Upper lobe of left lung (tissue), 6 donors: ENCODE measurements around the gene ITPR1. TPM values are rescaled to one million over a fixed set of nuclear protein-coding genes. Genes with fewer than 3 reads are reported as not detected.

Experiments
- ATAC-seq, 2 donors: fragments of 200-7000 bp; cut with Tn5 transposase; one replicate each; pipeline ENCODE4 v1.9.1; 2022; ENCODE audit warnings: mild to moderate bottlenecking in 2 of 2, moderate library complexity in 2 of 2; ENCODE audit not compliant: low FRiP score in 2 of 2
- DNase-seq, 2 donors: peaks; one replicate each; pipeline ENCODE4 v3.0.0-alpha.2; 2019 to 2020
- H3K27ac ChIP-seq, 4 donors: fragments of 200-600 bp; sonication (generic); one replicate each; pipeline ENCODE4 v1.5.1; 2016 to 2019
- H3K27me3 ChIP-seq, 4 donors: fragments of 200-600 bp; sonication (generic); one replicate each; pipeline ENCODE4 v1.5.1; 2017 to 2019
- H3K36me3 ChIP-seq, 4 donors: fragments of 200-600 bp; sonication (generic); one replicate each; pipeline ENCODE4 v1.5.1; 2016 to 2019
- H3K4me1 ChIP-seq, 4 donors: fragments of 200-600 bp; sonication (generic); one replicate each; pipeline ENCODE4 v1.5.1; 2018 to 2019
- H3K4me3 ChIP-seq, 4 donors: fragments of 200-600 bp; sonication (generic); one replicate each; pipeline ENCODE4 v1.5.1; 2017 to 2019; ENCODE audit warnings: mild to moderate bottlenecking in 2 of 4, moderate library complexity in 1 of 4
- H3K9me3 ChIP-seq, 4 donors: fragments of 200-600 bp; sonication (generic); one replicate each; pipeline ENCODE4 v1.5.1; 2018 to 2019
- CTCF ChIP-seq, 6 experiments: fragments of 450-650 bp in 4 of 6; fragments of 200-600 bp in 2 of 6; sonication (generic) in 2 of 6; IDR thresholded peaks; one replicate each; pipeline ENCODE4 v1.5.1; 2016 to 2019; ENCODE audit warnings: antibody characterized with exemption in 6 of 6
- EP300 ChIP-seq, 4 donors: sonication (generic); formaldehyde crosslinking; IDR thresholded peaks; one replicate each; pipeline ENCODE4 v1.5.1; 2017; ENCODE audit warnings: antibody characterized with exemption in 4 of 4, control low read depth in 2 of 4
- POLR2A ChIP-seq, 4 donors: fragments of 450-650 bp; IDR thresholded peaks; one replicate each; pipeline ENCODE4 v1.5.1; 2016 to 2017; ENCODE audit warnings: antibody characterized with exemption in 4 of 4, mild to moderate bottlenecking in 2 of 4
- POLR2AphosphoS5 ChIP-seq, 2 donors: sonication (generic); formaldehyde crosslinking; IDR thresholded peaks; one replicate each; pipeline ENCODE4 v1.5.1; 2017; ENCODE audit warnings: antibody characterized with exemption in 2 of 2
- WGBS, 2 donors: methylation state at CpG; one replicate each; pipeline ENCODE4 v1.1.5; 2017 to 2018; 5-methylcytosine and 5-hydroxymethylcytosine counted together
- total RNA-seq, 6 donors: library from RNA; depleted of rRNA in 4 of 6; stranded (reverse); fragments of >200 nt in 4 of 6; gene quantifications; one replicate each; pipeline versions ENCODE4 v1.1.0 to v1.2.1, GENCODE V29; 2016 to 2021
- donor health status: DM: no; HTN: no; CAD: no; lungs with moderate emphysema.
- donor health status: DM: no; HTN: yes; CAD: no; lungs with severe emphysema.

The ITPR1 gene
- total RNA-seq, 6 donors from 2014 or later: 55.5 to 136 (median 66.2) TPM

- Histone ChIP-seq H3K4me1 (peaks cover 4 to 9% (median 7%) of the 10 kb centered on the region in 4 donors), H3K36me3 (peaks cover 0 to 17% (median 2%) of the 10 kb centered on the region in 4 donors), H3K27me3 (no peaks in the 10 kb centered on the region), H3K4me3 (no peak overlapping the region), H3K27ac (peak overlapping the region in 2 of 4 donors; percentile 16 to 82), H3K9me3 (peaks cover 0 to 4% (median 0%) of the 10 kb centered on the region in 4 donors)
- TF ChIP-seq POLR2A (IDR thresholded peaks at IDR 0.05): no peak
- no peak for TF ChIP-seq CTCF (IDR thresholded peaks at IDR 0.05)
- TF ChIP-seq POLR2AphosphoS5 (IDR thresholded peaks at IDR 0.05): no peak
- TF ChIP-seq EP300 (IDR thresholded peaks at IDR 0.05): no peak
- WGBS, 2 donors: 93 to 98% methylated on average over 4 of the region's 4 CpGs
- no peak for ATAC-seq
- DNase-seq: no peak
These were observed 273.1 kb downstream of the ITPR1 start for GRCh38 chr3:4766263-4766662.

DNA sequence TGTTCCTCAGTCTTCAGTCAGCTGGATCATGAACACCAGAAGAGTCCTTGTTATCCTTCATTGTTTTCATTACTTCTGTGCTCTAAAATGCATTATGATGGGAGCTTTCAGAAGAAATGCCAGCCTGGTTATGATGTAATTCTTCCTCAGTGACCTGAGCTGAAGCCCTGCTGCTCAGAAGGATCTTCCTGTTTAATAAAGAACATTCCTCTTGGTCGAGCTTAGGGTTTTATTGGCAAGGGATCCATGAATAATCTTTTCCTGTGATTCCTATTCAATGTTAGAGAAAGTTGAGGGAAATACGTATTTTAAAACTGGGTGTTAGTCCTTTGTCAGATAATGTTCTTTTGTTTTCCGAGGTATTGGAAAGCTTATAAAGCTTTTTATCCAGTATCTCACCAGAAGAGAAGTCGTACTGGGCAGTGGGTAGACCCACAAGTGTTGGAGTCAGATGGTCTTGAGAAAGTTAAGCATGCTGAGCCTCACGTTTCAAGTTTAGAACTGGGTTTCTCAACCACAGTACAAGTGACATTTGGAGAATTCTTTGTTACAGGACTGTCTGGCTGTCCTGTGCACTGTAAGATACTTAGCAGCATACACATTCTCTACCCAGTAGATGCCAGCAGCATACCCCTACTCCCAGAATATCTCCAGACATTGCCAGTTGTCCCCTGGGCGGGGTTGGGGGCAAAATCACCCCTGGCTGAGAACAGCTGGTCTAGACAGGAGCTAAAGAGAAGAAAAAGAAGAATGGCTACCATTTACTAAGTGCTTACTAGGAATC is 273.8 kb downstream of the ITPR1 start:
- Histone ChIP-seq H3K9me3 (peaks cover 0 to 4% (median 0%) of the 10 kb centered on the region in 4 donors), H3K4me1 (peaks cover 10 to 15% (median 12%) of the 10 kb centered on the region in 4 donors), H3K27ac (peak overlapping the region in 2 of 4 donors; percentile 40 to 82), H3K4me3 (no peak overlapping the region), H3K36me3 (peaks cover 0 to 17% (median 2%) of the 10 kb centered on the region in 4 donors), H3K27me3 (no peaks in the 10 kb centered on the region)
- TF ChIP-seq EP300 (IDR thresholded peaks at IDR 0.05) (no peak), POLR2AphosphoS5 (IDR thresholded peaks at IDR 0.05) (peak in 1 of 2 donors; percentile 10)
- WGBS, 2 donors: 71 to 76% methylated on average over 6 of the region's 6 CpGs
- DNase-seq (no peak), ATAC-seq (no peak)

GRCh38 chr3:4768021-4768420 is 274.9 kb downstream of the ITPR1 start:
- H3K36me3 ChIP-seq: peaks cover 0 to 17% (median 2%) of the 10 kb centered on the region in 4 donors
- ATAC-seq (no peak), DNase-seq (no peak)
- no peak overlapping the region for H3K4me3 ChIP-seq
- H3K27me3 ChIP-seq: no peaks in the 10 kb centered on the region
- 83 to 91% methylated on average over 5 of the region's 5 CpGs for WGBS, 2 donors
- H3K27ac ChIP-seq: no peak overlapping the region
- H3K9me3 ChIP-seq: peaks cover 0 to 4% (median 0%) of the 10 kb centered on the region in 4 donors
- peaks cover 20 to 26% (median 24%) of the 10 kb centered on the region in 4 donors for H3K4me1 ChIP-seq
- TF ChIP-seq POLR2A (IDR thresholded peaks at IDR 0.05) (no peak), CTCF (IDR thresholded peaks at IDR 0.05) (no peak), EP300 (IDR thresholded peaks at IDR 0.05) (no peak), POLR2AphosphoS5 (IDR thresholded peaks at IDR 0.05) (no peak)

DNA sequence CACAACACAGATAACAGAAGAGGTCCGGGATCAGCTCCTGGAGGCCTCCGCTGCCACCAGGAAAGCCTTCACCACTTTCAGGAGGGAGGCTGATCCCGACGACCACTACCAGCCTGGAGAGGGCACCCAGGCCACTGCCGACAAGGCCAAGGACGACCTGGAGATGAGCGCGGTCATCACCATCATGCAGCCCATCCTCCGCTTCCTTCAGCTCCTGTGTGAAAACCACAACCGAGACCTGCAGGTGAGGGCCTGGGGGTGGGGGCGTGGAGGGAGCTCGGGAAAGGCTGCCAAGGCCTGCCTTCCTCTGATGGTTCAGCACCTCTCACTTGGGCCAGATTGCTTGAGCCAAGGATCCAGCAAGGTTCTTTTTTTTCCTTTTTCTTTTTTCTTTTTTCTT is 275.4 kb downstream of the ITPR1 start:
- no peak for ATAC-seq
- TF ChIP-seq CTCF (IDR thresholded peaks at IDR 0.05) (no peak), POLR2A (IDR thresholded peaks at IDR 0.05) (no peak), POLR2AphosphoS5 (IDR thresholded peaks at IDR 0.05) (no peak), EP300 (IDR thresholded peaks at IDR 0.05) (no peak)
- H3K36me3 ChIP-seq: peaks cover 0 to 17% (median 2%) of the 10 kb centered on the region in 4 donors
- H3K27ac ChIP-seq: no peak overlapping the region
- peaks cover 21 to 28% (median 25%) of the 10 kb centered on the region in 4 donors for H3K4me1 ChIP-seq
- no peaks in the 10 kb centered on the region for H3K27me3 ChIP-seq
- no peak overlapping the region for H3K4me3 ChIP-seq
- WGBS, 2 donors: 84 to 88% methylated on average over 9 to 12 of the region's 12 CpGs
- peak in 1 of 2 donors; percentile 52 for DNase-seq
- peaks cover 0 to 4% (median 0%) of the 10 kb centered on the region in 4 donors for H3K9me3 ChIP-seq

DNA sequence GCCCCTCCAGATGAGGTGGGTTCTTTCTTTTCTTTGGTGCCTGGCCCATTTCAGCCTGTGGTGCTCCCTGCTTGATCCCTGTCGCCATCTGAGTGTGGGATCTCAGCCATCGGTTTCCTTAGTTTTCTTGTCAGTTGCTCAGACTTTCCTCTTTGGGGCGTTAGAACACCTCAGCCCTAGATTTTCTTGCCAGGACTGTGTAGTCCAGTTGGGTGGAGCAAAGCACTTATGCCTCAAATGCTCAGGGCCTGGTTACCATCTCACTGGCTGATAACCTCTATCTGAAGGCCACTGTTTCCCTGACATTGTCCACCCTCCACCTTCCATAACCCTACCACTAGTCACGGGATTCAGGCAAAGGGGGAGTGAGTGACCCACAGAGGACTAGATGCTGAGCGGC is 277.4 kb downstream of the ITPR1 start:
- ATAC-seq (no peak), DNase-seq (no peak)
- peaks cover 21 to 28% (median 25%) of the 10 kb centered on the region in 4 donors for H3K4me1 ChIP-seq
- peaks cover 0 to 17% (median 2%) of the 10 kb centered on the region in 4 donors for H3K36me3 ChIP-seq
- 90 to 95% methylated on average over 5 of the region's 5 CpGs for WGBS, 2 donors
- no peaks in the 10 kb centered on the region for H3K27me3 ChIP-seq
- TF ChIP-seq EP300 (IDR thresholded peaks at IDR 0.05) (no peak), CTCF (IDR thresholded peaks at IDR 0.05) (no peak), POLR2AphosphoS5 (IDR thresholded peaks at IDR 0.05) (no peak), POLR2A (IDR thresholded peaks at IDR 0.05) (no peak)
- H3K4me3 ChIP-seq: no peak overlapping the region
- H3K9me3 ChIP-seq: peaks cover 0 to 4% (median 0%) of the 10 kb centered on the region in 4 donors
- peak overlapping the region in 1 of 4 donors; percentile 19 for H3K27ac ChIP-seq
